Activated CD4-positive, alpha-beta T cell treated with anti-CD3 and anti-CD28 coated beads, Interleukin-2, Interleukin-6, amounts not matched to agents 100 ng/mL and 50 ng/mL, durations not matched to agents 16 hours and 8 hours (primary cell): ENCODE results near the gene PIWIL1.

Experiments
- DNase-seq: peaks from one replicate; pipeline ENCODE4 v3.0.0-alpha.2; 2020

Gene PIWIL1

GRCh38 chr12:130337488-130338303 lies at the start of gene PIWIL1:
Gene PIWIL1 (plus strand): TSS chr12:130337887. CDS start chr12:130342592, 4,705 bp downstream.
- DNase-seq = no peak

GRCh38 chr12:130288206-130288605 lies 49.5 kb upstream of the PIWIL1 start:
- DNase-seq = no peak

- DNase-seq = no peak
Observed at GRCh38 chr12:130288691-130289090, 49.0 kb upstream of the PIWIL1 start.

GRCh38 chr12:130290114-130290513 lies 47.6 kb upstream of the PIWIL1 start:
- no peak for DNase-seq

- no peak for DNase-seq
Observed at GRCh38 chr12:130298322-130299021, 39.2 kb upstream of the PIWIL1 start.

GRCh38 chr12:130299574-130299973 lies 38.1 kb upstream of the PIWIL1 start:
- no peak for DNase-seq

- DNase-seq = no peak
Observed at GRCh38 chr12:130300090-130300489, 37.6 kb upstream of the PIWIL1 start.

GRCh38 chr12:130300737-130301535 lies 36.8 kb upstream of the PIWIL1 start:
- DNase-seq = no peak

GRCh38 chr12:130301559-130301958 lies 36.1 kb upstream of the PIWIL1 start:
- no peak for DNase-seq

GRCh38 chr12:130303781-130304180 lies 33.9 kb upstream of the PIWIL1 start:
- no peak for DNase-seq

- DNase-seq = no peak
Observed at GRCh38 chr12:130307859-130308258, 29.8 kb upstream of the PIWIL1 start.

- DNase-seq = no peak
Observed at GRCh38 chr12:130308393-130308792, 29.3 kb upstream of the PIWIL1 start.

- DNase-seq = no peak
Observed at GRCh38 chr12:130316251-130316650, 21.4 kb upstream of the PIWIL1 start.

- no peak for DNase-seq
Observed at GRCh38 chr12:130320536-130320935, 17.2 kb upstream of the PIWIL1 start.

GRCh38 chr12:130322263-130322662 lies 15.4 kb upstream of the PIWIL1 start:
- DNase-seq = no peak

GRCh38 chr12:130330685-130331084 lies 7.0 kb upstream of the PIWIL1 start:
- no peak for DNase-seq

- no peak for DNase-seq
Observed at GRCh38 chr12:130331146-130331545, 6.5 kb upstream of the PIWIL1 start.

- no peak for DNase-seq
Observed at GRCh38 chr12:130333341-130333740, 4.3 kb upstream of the PIWIL1 start.

GRCh38 chr12:130334399-130334798 lies 3.3 kb upstream of the PIWIL1 start:
- DNase-seq = no peak

- DNase-seq = no peak
Observed at GRCh38 chr12:130334937-130335336, 2.8 kb upstream of the PIWIL1 start.

- peak; percentile 46 for DNase-seq
Observed at GRCh38 chr12:130335517-130336392, 1.9 kb upstream of the PIWIL1 start.

- DNase-seq = no peak
Observed at GRCh38 chr12:130336723-130337487, 782 bp upstream of the PIWIL1 start.
